PC-9 (cell line): Measurements from ENCODE around the gene NEK9. TPM values are rescaled to one million over a fixed set of nuclear protein-coding genes. Genes with fewer than 3 reads are reported as not detected.

Source experiments
- BruUV-seq: library from RNA; stranded (reverse); fragments of 400-500 nt; replicated peaks from 2 replicates; lab custom pipeline; 2021; lab: Mats Ljungman, UMichigan
- CTCF ChIA-PET: fragments of 300-600 bp; sonication (Branson Sonifier 250); formaldehyde crosslinking; loops from one replicate; lab custom pipeline; 2022; ENCODE audit warnings: antibody characterized with exemption; lab: Charles Lee
- POLR2A ChIA-PET: fragments of 300-600 bp; sonication (Branson Sonifier 250); formaldehyde crosslinking; loops from one replicate; lab custom pipeline; 2022; ENCODE audit warnings: antibody characterized with exemption; ENCODE audit not compliant: unreplicated experiment; lab: Charles Lee
- DNase-seq, 2 experiments: peaks; one replicate each; pipeline versions ENCODE4 v3.0.0 to v3.0.0-alpha.2; 2015 to 2022; ENCODE audit warnings: mixed read lengths in 1 of 2
- H2AFZ ChIP-seq: fragments of 200-600 bp; sonication (generic); 2 replicates; pipeline ENCODE4 v1.8.1; 2017; ENCODE audit warnings: antibody characterized with exemption
- H3F3A ChIP-seq: fragments of 200-600 bp; sonication (generic); 2 replicates; pipeline ENCODE4 v1.8.1; 2017; ENCODE audit warnings: antibody characterized with exemption, mild to moderate bottlenecking, low read depth; ENCODE audit not compliant: insufficient read depth
- H3K27ac ChIP-seq: fragments of 200-600 bp; sonication (generic); 2 replicates; pipeline ENCODE4 v1.6.1; 2016; ENCODE audit warnings: mixed run types
- H3K27me3 ChIP-seq: fragments of 200-600 bp; sonication (generic); 2 replicates; pipeline ENCODE4 v1.6.1; 2016; ENCODE audit warnings: low read depth, mixed run types; ENCODE audit not compliant: insufficient read depth
- H3K36me3 ChIP-seq: fragments of 200-600 bp; sonication (generic); 2 replicates; pipeline ENCODE4 v1.6.1; 2016; ENCODE audit warnings: low read depth, mixed run types
- H3K4me1 ChIP-seq: fragments of 200-600 bp; sonication (generic); replicated peaks from 2 replicates; pipeline ENCODE4 v1.6.1; 2016; ENCODE audit warnings: mixed run types; ENCODE audit not compliant: insufficient read depth
- H3K4me2 ChIP-seq: fragments of 200-600 bp; sonication (generic); 2 replicates; pipeline ENCODE4 v1.6.1; 2017; ENCODE audit warnings: mixed run types
- H3K4me3 ChIP-seq: fragments of 200-600 bp; sonication (generic); 2 replicates; pipeline ENCODE4 v1.6.1; 2016; ENCODE audit warnings: mixed run types
- H3K79me2 ChIP-seq: fragments of 200-600 bp; sonication (generic); 2 replicates; pipeline ENCODE4 v1.6.1; 2017; ENCODE audit warnings: low read depth, mixed run types
- H3K9me2 ChIP-seq: fragments of 200-600 bp; sonication (generic); 2 replicates; pipeline ENCODE4 v1.8.1; 2017; ENCODE audit warnings: mild to moderate bottlenecking; ENCODE audit not compliant: insufficient read depth
- H3K9me3 ChIP-seq: fragments of 200-600 bp; sonication (generic); 2 replicates; pipeline ENCODE4 v1.8.1; 2016; ENCODE audit warnings: low read depth; ENCODE audit not compliant: insufficient read depth
- H4K20me1 ChIP-seq: fragments of 200-600 bp; sonication (generic); 2 replicates; pipeline ENCODE4 v1.8.1; 2017; ENCODE audit not compliant: insufficient read depth
- CTCF ChIP-seq: fragments of 200-600 bp; sonication (generic); conservative IDR thresholded peaks from 2 replicates; pipeline ENCODE4 v1.6.1; 2017; ENCODE audit warnings: mixed run types, antibody characterized with exemption, mild to moderate bottlenecking, moderate library complexity
- EZH2 ChIP-seq: fragments of 200-600 bp; sonication (generic); IDR thresholded peaks from 2 replicates; pipeline ENCODE4 v1.8.0; 2017; ENCODE audit warnings: antibody characterized with exemption, low read depth
- intact Hi-C: fragments of 100-400 bp; cut with micrococcal nuclease; formaldehyde crosslinking; loops from one replicate; pipeline ENCODE4 v1.10.0; 2022; ENCODE audit not compliant: unreplicated experiment
- total RNA-seq: library from RNA; stranded (reverse); gene quantifications from 2 replicates; pipeline ENCODE4 v1.2.3, GENCODE V29; 2021

NEK9 gene
- total RNA-seq, 1 experiment from 2014 or later = 170 TPM

GRCh38 chr14:75067212-75067611 lies 59.6 kb downstream of the NEK9 start:
- no peaks in the 10 kb centered on the region for H3K9me2 ChIP-seq
- H3K9me3 ChIP-seq = no peaks in the 10 kb centered on the region
- peaks cover 55% of the 10 kb centered on the region for H3F3A ChIP-seq
- TF ChIP-seq CTCF (no peak), EZH2 (no peak)
- POLR2A ChIA-PET = interaction anchor here (0.7 kb wide), 1 partner anchor 574 kb away, joined by 7 read pairs; the partner anchor contains the start of genes ISCA2 and NPC2
- no peak overlapping the region for H3K4me3 ChIP-seq
- intact Hi-C loops = no loop called here
- H3K27ac ChIP-seq = peak overlapping the region; percentile 79; the same call in 1 of the 2 replicates
- BruUV-seq = no TSS peak
- H3K4me1 ChIP-seq = peaks cover 42% of the 10 kb centered on the region
- no peaks in the 10 kb centered on the region for H3K36me3 ChIP-seq
- peaks cover 35% of the 10 kb centered on the region for H3K79me2 ChIP-seq
- CTCF ChIA-PET = interaction anchor here (0.6 kb wide), 1 partner anchor 915 kb away, joined by 12 read pairs; no protein-coding TSS in a partner anchor
- no peak for DNase-seq
- no peaks in the 10 kb centered on the region for H3K27me3 ChIP-seq
- H4K20me1 ChIP-seq = no peaks in the 10 kb centered on the region
- peak overlapping the region; percentile 94 for H3K4me2 ChIP-seq
- no peak overlapping the region for H2AFZ ChIP-seq

GRCh38 chr14:75066691-75067090 lies 60.2 kb downstream of the NEK9 start:
- intact Hi-C loops = no loop called here
- Histone ChIP-seq H3K4me3 (no peak overlapping the region), H3F3A (peaks cover 55% of the 10 kb centered on the region), H3K4me2 (peak overlapping the region; percentile 94; the same call in 1 of the 2 replicates), H3K27me3 (no peaks in the 10 kb centered on the region), H3K36me3 (no peaks in the 10 kb centered on the region), H4K20me1 (no peaks in the 10 kb centered on the region), H3K9me3 (no peaks in the 10 kb centered on the region), H3K9me2 (no peaks in the 10 kb centered on the region), H3K79me2 (peaks cover 40% of the 10 kb centered on the region), H3K27ac (no peak overlapping the region), H2AFZ (no peak overlapping the region), H3K4me1 (peaks cover 42% of the 10 kb centered on the region)
- peak in 1 of 2 experiments; percentile 12 for DNase-seq
- no peak for TF ChIP-seq EZH2
- TF ChIP-seq CTCF = no peak
- BruUV-seq = no TSS peak
- POLR2A ChIA-PET = no interaction called here
- CTCF ChIA-PET = no interaction called here

- no peaks in the 10 kb centered on the region for H3K9me3 ChIP-seq
- intact Hi-C loops = no loop called here
- BruUV-seq = no TSS peak
- no peak overlapping the region for H3K27ac ChIP-seq
- no peaks in the 10 kb centered on the region for H3K27me3 ChIP-seq
- peaks cover 30% of the 10 kb centered on the region for H3K4me1 ChIP-seq
- peaks cover 46% of the 10 kb centered on the region for H3F3A ChIP-seq
- peaks cover 53% of the 10 kb centered on the region for H3K79me2 ChIP-seq
- POLR2A ChIA-PET = interaction anchor here (0.5 to 1.1 kb wide), 16 partner anchors 8 to 547 kb away, joined by 3 to 8 read pairs (median 4); partner anchors contain the start of gene RPS6KL1
- H3K36me3 ChIP-seq = peaks cover 18% of the 10 kb centered on the region
- CTCF ChIA-PET = interaction anchor here (0.6 to 2.4 kb wide), 4 partner anchors 45 to 455 kb away, joined by 3 to 6 read pairs (median 3); no protein-coding TSS in a partner anchor
- no peaks in the 10 kb centered on the region for H3K9me2 ChIP-seq
- H3K4me3 ChIP-seq = peak overlapping the region; percentile 68
- H4K20me1 ChIP-seq = no peaks in the 10 kb centered on the region
- TF ChIP-seq CTCF = no peak
- no peak for TF ChIP-seq EZH2
- peak overlapping the region; percentile 89 for H2AFZ ChIP-seq
- DNase-seq = no peak
- peak overlapping the region; percentile 87 for H3K4me2 ChIP-seq
These were observed 62.7 kb downstream of the NEK9 start for GRCh38 chr14:75064205-75064567.
